HG02759 (cell line): Measurements from ENCODE around the gene PCSK1.
"Not testable (repeated sequence)": the region's sequence is repeated elsewhere in the genome, so short reads cannot be mapped to it uniquely, and the experiment has no call there.

Source experiments
- ATAC-seq: cut with Tn5 transposase; IDR thresholded peaks from one replicate; pipeline ENCODE4 v1.9.1; 2021; ENCODE audit warnings: mild to moderate bottlenecking, moderate library complexity; ENCODE audit not compliant: unreplicated experiment

Gene PCSK1

GRCh38 chr5:96427824-96428223 lies 5.2 kb downstream of the PCSK1 start:
- ATAC-seq: no peak

GRCh38 chr5:96426831-96427230 lies 6.2 kb downstream of the PCSK1 start:
- ATAC-seq: no peak

GRCh38 chr5:96425443-96425842 lies 7.6 kb downstream of the PCSK1 start:
- no peak for ATAC-seq

GRCh38 chr5:96415897-96416296 lies 17.2 kb downstream of the PCSK1 start:
- no peak for ATAC-seq

DNA sequence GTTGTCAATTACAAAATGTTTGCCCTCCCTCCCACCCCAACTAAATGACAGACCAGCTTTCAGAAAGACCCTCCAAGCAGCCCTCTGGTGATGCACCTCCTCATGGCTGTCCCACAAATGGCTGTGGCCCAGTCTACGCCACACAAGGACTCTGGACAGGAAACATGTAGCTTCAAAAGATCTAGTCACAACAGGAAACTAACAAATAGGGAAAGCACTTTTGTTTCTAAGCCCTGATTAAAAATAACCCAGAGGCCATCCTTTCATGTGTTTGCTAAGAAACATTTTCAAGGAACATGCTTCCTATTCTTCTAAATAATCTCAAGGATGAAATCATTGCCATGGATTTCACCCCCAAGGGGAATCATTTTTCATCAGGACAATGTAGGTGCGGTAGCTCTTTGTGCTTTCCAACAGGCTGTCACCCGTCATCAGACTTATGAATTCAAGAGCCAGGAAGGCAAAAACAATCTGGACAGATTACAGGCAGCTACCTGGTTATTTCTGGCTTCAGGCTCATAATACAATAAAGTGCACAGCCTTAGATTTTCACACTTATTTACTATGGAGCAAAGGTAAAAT lies 20.1 kb downstream of the PCSK1 start:
- no peak for ATAC-seq

- no peak for ATAC-seq
Observed at GRCh38 chr5:96410013-96410412, 23.0 kb downstream of the PCSK1 start.

DNA sequence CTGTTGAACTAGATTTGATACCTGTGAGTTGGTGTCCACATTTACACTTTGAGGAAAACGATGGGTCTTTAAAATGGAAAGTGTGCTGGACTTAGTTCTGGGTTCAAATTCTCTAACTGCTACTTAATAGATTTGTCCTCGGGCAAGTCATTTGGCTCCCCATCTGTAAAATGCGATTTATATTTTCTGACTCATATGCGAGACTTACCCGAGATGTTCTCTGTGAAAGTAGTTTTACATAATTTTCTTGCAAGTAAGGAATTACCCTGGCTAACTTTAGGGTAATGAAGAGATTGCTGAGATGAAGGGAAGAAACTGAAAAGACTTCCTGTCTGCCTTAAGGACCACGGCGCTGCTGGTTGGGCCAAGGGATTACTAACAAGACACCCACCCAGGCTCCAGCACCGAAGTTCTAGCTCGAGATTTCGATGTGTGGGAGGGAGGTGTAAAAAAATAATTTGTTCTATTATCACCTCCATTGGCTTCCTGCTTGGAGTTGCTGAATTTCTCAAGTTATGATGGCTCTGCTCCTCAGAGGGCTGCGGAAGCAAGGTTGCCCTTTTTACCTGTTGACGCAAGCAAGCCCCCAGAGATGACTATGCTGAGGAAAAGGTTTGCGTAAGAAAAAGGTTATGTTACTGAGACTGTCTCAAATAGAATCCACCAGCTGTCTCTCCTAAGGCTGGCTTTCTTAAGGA lies 24.1 kb downstream of the PCSK1 start:
- ATAC-seq: no peak

DNA sequence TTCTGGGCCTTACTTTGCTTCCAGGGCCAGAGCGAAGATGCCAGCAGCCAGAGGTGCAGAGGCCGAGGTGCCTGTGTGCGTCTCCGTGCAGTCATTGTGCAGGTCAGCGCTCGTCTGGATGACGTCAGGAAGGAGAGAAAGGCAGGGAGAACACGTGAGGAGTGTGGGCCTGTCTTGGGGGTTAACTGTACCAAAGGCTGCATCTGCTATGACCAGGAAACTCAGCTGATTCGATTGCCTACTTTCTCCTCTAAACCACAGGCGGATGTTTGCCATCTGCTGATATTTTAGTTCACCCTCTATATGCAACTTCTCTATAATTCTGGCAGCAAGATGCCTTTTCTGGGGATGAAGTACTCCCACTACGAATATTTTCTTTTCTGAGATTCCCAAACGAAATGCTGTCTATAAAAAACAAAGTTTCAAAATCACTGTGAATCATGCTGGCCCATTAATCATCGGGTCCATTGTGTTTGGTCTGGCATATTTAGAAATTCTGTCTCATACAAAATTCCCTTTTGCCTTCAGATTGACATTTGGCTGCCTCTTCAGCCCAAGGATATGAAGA lies 24.8 kb downstream of the PCSK1 start:
- no peak for ATAC-seq

DNA sequence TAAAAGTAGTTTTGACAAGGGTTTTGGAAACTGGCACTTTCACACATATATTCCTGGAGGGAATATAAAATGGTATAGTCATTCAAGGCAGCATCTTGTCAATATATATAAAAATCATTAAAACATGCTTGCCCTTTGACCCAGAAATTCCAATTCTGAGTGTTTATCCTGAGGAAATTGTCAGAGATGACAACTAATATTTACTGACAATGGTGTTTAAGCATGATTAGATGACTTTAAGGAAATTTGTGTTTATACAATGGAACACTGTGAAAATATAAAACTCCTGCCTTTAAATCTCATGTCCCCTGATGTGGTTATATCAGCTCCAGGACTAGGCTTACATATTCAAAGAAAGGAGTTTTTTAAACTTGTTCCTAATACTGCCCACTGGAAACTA lies 25.6 kb downstream of the PCSK1 start:
- ATAC-seq: no peak

GRCh38 chr5:96404191-96404867 lies 28.7 kb downstream of the PCSK1 start:
- ATAC-seq: no peak

GRCh38 chr5:96402500-96402899 lies 30.5 kb downstream of the PCSK1 start:
- no peak for ATAC-seq

GRCh38 chr5:96396878-96397277 lies 36.2 kb downstream of the PCSK1 start:
- ATAC-seq: no peak

- ATAC-seq: not testable (repeated sequence)
Observed at GRCh38 chr5:96395295-96395694, 37.8 kb downstream of the PCSK1 start.

GRCh38 chr5:96391921-96392320 lies 41.1 kb downstream of the PCSK1 start:
- no peak for ATAC-seq

GRCh38 chr5:96388176-96388575 lies 44.9 kb downstream of the PCSK1 start:
- no peak for ATAC-seq

DNA sequence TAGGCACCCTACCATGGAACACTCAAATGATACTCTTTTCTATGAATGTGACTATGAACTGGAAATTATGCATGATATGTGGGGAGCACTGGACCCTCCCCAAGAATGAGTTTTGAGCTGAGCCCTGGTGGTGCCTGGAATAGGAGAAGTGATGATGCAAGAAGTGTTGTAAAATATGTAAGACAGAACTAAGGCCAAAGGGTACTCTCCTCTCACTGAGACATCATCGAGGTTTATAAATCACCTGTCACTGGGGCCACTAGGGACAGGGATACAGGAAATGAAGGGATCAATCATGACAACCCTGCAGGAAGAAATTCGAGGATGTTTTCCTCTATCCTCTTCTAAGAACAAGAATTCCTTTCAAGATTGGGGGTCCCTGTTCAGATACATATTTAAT lies 45.4 kb downstream of the PCSK1 start:
- ATAC-seq: no peak

DNA sequence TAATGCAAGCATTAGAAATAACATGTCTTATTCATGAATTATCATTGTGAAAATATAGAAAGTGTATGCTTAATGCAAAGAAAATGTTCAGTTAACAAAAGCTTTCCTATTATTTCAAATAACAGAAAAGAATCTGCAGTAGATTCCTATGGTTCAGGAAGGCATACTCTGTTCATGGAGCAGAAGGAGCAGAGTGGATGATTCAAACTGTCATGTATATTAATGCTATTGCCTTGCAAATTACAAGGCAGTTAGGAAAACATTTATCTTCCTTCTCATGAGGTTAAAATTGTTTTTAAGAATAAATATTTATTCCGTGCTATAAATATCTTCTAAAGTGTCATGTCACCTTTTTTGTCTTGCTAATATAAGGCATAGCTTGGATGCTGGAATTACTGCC lies 47.5 kb downstream of the PCSK1 start:
- ATAC-seq: no peak

- no peak for ATAC-seq
Observed at GRCh38 chr5:96384353-96384752, 48.7 kb downstream of the PCSK1 start.

GRCh38 chr5:96381526-96381925 lies 51.5 kb downstream of the PCSK1 start:
- no peak for ATAC-seq

DNA sequence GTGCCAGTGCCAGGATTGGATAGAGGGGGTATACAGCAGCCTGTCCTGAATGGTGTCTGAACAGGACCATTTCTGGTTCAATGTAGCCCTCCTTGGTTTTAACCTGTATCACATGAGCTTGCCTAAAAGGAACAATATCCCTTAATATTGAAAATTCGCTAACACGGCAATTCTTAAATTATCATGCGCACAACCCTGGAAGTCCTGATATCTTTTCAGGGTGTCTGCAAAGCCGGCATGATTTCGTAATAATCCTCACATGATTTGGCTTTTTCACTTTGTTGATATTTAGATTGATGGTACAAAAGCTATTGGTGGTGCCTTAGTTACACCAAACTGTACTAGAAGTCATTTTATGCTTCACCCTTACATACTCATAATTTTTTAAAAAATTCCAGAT lies 53.2 kb downstream of the PCSK1 start:
- no peak for ATAC-seq

- ATAC-seq: no peak
Observed at GRCh38 chr5:96377597-96377996, 55.5 kb downstream of the PCSK1 start.

GRCh38 chr5:96377167-96377566 lies 55.9 kb downstream of the PCSK1 start:
- ATAC-seq: no peak
